HepG2 (cell line): ENCODE results near the gene PA2G4. TPM values are rescaled to one million over a fixed set of nuclear protein-coding genes. Genes with fewer than 3 reads are reported as not detected.

Experiments used
- ATAC-seq: fragments of 200-7000 bp; cut with Tn5 transposase; 3 replicates; pipeline ENCODE4 v1.9.1; 2020; ENCODE audit warnings: mild to moderate bottlenecking, moderate library complexity
- BruUV-seq: library from RNA; stranded (reverse); fragments of 400-500 nt; replicated peaks from 2 replicates; lab custom pipeline; 2021; lab: Mats Ljungman, UMichigan
- CTCF ChIA-PET: fragments of 300-600 bp; formaldehyde crosslinking; extraction: SDS; loops from one replicate; lab custom pipeline; 2021; ENCODE audit warnings: low total read pairs, inconsistent platforms, low intra/inter-chr PET ratio; lab: Yijun Ruan, JAX
- POLR2A ChIA-PET: fragments of 350-600 bp; sonication (Branson Sonifier 250); formaldehyde crosslinking; loops from one replicate; lab custom pipeline; 2020; ENCODE audit warnings: antibody characterized with exemption, inconsistent platforms; lab: Yijun Ruan, JAX
- DNase-seq: peaks from one replicate; pipeline ENCODE4 v3.0.0-alpha.2; 2015; ENCODE audit warnings: low spot score
- FAIRE-seq: peaks from 3 replicates; lab custom pipeline; 2011; peaks lifted over from hg19 to GRCh38; lab: Jason Lieb, UNC
- H2AFZ ChIP-seq: one replicate; pipeline ENCODE4 v1.6.1; 2011; ENCODE audit warnings: low read length, inconsistent platforms
- H3K27ac ChIP-seq: fragments of 300-600 bp; 3 replicates; pipeline ENCODE4 v1.8.0; 2011; ENCODE audit warnings: mixed run types, mild to moderate bottlenecking, mixed read lengths, low read length, inconsistent platforms; ENCODE audit not compliant: insufficient read depth; ENCODE audit errors: extremely low read length
- H3K27me3 ChIP-seq, 2 experiments: fragments of 200-600 bp in 1 of 2; 2 replicates in 1 of 2; 3 replicates in 1 of 2; pipeline versions ENCODE4 v1.6.0 to v1.8.0; 2011; ENCODE audit warnings: low read length in 2 of 2, mild to moderate bottlenecking in 2 of 2, moderate library complexity in 2 of 2, inconsistent platforms in 1 of 2; ENCODE audit not compliant: insufficient read depth in 2 of 2, control insufficient read depth in 1 of 2
- H3K36me3 ChIP-seq, 2 experiments: fragments of 200-600 bp in 1 of 2; replicated peaks in 1 of 2; 2 replicates in 1 of 2; 3 replicates in 1 of 2; pipeline versions ENCODE4 v1.5.1 to v1.8.0; 2011; ENCODE audit warnings: low read length in 2 of 2, inconsistent platforms in 1 of 2; ENCODE audit not compliant: insufficient read depth in 2 of 2, control insufficient read depth in 1 of 2
- H3K4me1 ChIP-seq: 2 replicates; pipeline ENCODE4 v1.5.1; 2012; ENCODE audit warnings: low read length, inconsistent platforms; ENCODE audit not compliant: insufficient read depth
- H3K4me2 ChIP-seq: 2 replicates; pipeline ENCODE4 v1.6.0; 2011; ENCODE audit warnings: low read depth, low read length, inconsistent platforms
- H3K4me3 ChIP-seq, 3 experiments: fragments of 200-600 bp in 1 of 3; sonication (generic), shearing (Covaris generic) in 1 of 3; replicated peaks in 1 of 3; 2 replicates each; pipeline ENCODE4 v1.5.1; 2011 to 2016; ENCODE audit warnings: low read length in 3 of 3, inconsistent platforms in 2 of 3, low read depth in 2 of 3, mild to moderate bottlenecking in 2 of 3, control low read depth in 1 of 3, mixed read lengths in 1 of 3; ENCODE audit not compliant: insufficient read depth in 1 of 3
- H3K79me2 ChIP-seq: one replicate; pipeline ENCODE4 v1.6.1; 2011; ENCODE audit warnings: low read length, inconsistent platforms; ENCODE audit not compliant: insufficient read depth
- H3K9ac ChIP-seq: 2 replicates; pipeline ENCODE4 v1.6.0; 2011; ENCODE audit warnings: mild to moderate bottlenecking, low read depth, low read length, inconsistent platforms; ENCODE audit not compliant: insufficient read depth
- H3K9me3 ChIP-seq: 2 replicates; pipeline ENCODE4 v1.5.1; 2012; ENCODE audit warnings: mild to moderate bottlenecking, low read length
- H4K20me1 ChIP-seq: 2 replicates; pipeline ENCODE4 v1.6.0; 2011; ENCODE audit warnings: inconsistent platforms, mild to moderate bottlenecking, low read length, moderate library complexity; ENCODE audit not compliant: insufficient read depth
- CEBPB ChIP-seq: IDR thresholded peaks from 2 replicates; pipeline ENCODE4 v1.6.1; 2011; ENCODE audit warnings: low read depth, low read length, improper control_type of control experiment, borderline replicate concordance
- EED ChIP-seq: sonication (generic); formaldehyde crosslinking; IDR thresholded peaks from 2 replicates; pipeline ENCODE4 v1.5.0; 2020; ENCODE audit warnings: mild to moderate bottlenecking, missing genetic modification reagents
- HIC2 ChIP-seq: sonication (generic); formaldehyde crosslinking; IDR thresholded peaks from 2 replicates; pipeline ENCODE4 v1.9.0; 2022; ENCODE audit warnings: low read depth, missing genetic modification reagents
- HMG20A ChIP-seq: IDR thresholded peaks from 2 replicates; pipeline ENCODE4 v1.6.1; 2016; ENCODE audit warnings: borderline replicate concordance
- HNRNPL ChIP-seq: fragments of 200-400 bp; formaldehyde crosslinking; IDR thresholded peaks from 2 replicates; pipeline ENCODE4 v1.6.1; 2017; ENCODE audit warnings: mild to moderate bottlenecking, low read depth, low read length
- KAT2B ChIP-seq: fragments of 150-350 bp; IDR thresholded peaks from 2 replicates; pipeline ENCODE4 v1.6.1; 2014; ENCODE audit warnings: low read depth, low read length, borderline replicate concordance
- KDM5A ChIP-seq: fragments of 200-600 bp; sonication (generic); IDR thresholded peaks from 2 replicates; pipeline ENCODE4 v1.7.0; 2018; ENCODE audit warnings: antibody characterized with exemption, mild to moderate bottlenecking, low read length, borderline replicate concordance
- KDM5B ChIP-seq: sonication (generic); formaldehyde crosslinking; IDR thresholded peaks from 2 replicates; pipeline ENCODE4 v1.4.0; 2020; ENCODE audit warnings: missing genetic modification reagents, mild to moderate bottlenecking, borderline replicate concordance
- MAFF ChIP-seq: IDR thresholded peaks from 2 replicates; pipeline ENCODE4 v1.6.1; 2011; ENCODE audit warnings: low read depth, low read length, improper control_type of control experiment
- MAFK ChIP-seq, 2 experiments: IDR thresholded peaks in 1 of 2; conservative IDR thresholded peaks in 1 of 2; 2 replicates each; pipeline ENCODE4 v1.6.1; 2011; ENCODE audit warnings: improper control_type of control experiment in 2 of 2, low read length in 2 of 2
- NFATC3 ChIP-seq: sonication (generic); formaldehyde crosslinking; IDR thresholded peaks from 2 replicates; pipeline ENCODE4 v1.5.1; 2020; ENCODE audit warnings: mild to moderate bottlenecking, missing genetic modification reagents
- NFYB ChIP-seq: sonication (generic); formaldehyde crosslinking; IDR thresholded peaks from 2 replicates; pipeline ENCODE4 v1.4.0; 2020; ENCODE audit warnings: missing genetic modification reagents
- NR2F6 ChIP-seq, 2 experiments: IDR thresholded peaks; 2 replicates each; pipeline ENCODE4 v1.6.1; 2016; ENCODE audit warnings: antibody characterized with exemption in 1 of 2, mild to moderate bottlenecking in 1 of 2
- RFX5 ChIP-seq: IDR thresholded peaks from 2 replicates; pipeline ENCODE4 v1.6.1; 2011; ENCODE audit warnings: low read depth, low read length, improper control_type of control experiment
- SNAPC2 ChIP-seq: sonication (generic); formaldehyde crosslinking; IDR thresholded peaks from 2 replicates; pipeline ENCODE4 v1.8.1; 2022; ENCODE audit warnings: mild to moderate bottlenecking, missing genetic modification reagents
- ZBTB38 ChIP-seq: sonication (generic); formaldehyde crosslinking; IDR thresholded peaks from 2 replicates; pipeline ENCODE4 v1.5.1; 2020; ENCODE audit warnings: mild to moderate bottlenecking, missing genetic modification reagents
- ZNF773 ChIP-seq: sonication (generic); formaldehyde crosslinking; IDR thresholded peaks from 2 replicates; pipeline ENCODE4 v1.4.0; 2020; ENCODE audit warnings: missing genetic modification reagents, borderline replicate concordance
- WGBS: methylation state at CpG from one replicate; pipeline ENCODE4 v1.1.6; 2017; ENCODE audit warnings: low lambda C conversion rate; 5-methylcytosine and 5-hydroxymethylcytosine counted together
- in situ Hi-C: cut with HindIII; loops from 2 replicates; pipeline ENCODE4 v1.10.0; 2017; ENCODE audit warnings: low pct_unique_long_range_greater_than_20kb; ENCODE audit not compliant: extremely low pct_ligation_motif_present
- intact Hi-C: fragments of 100-400 bp; cut with micrococcal nuclease; formaldehyde crosslinking; loops from one replicate; pipeline ENCODE4 v1.10.0; 2022; ENCODE audit not compliant: unreplicated experiment
- polyA plus RNA-seq, 8 experiments: library from polyadenylated mRNA; depleted of rRNA in 3 of 8; stranded (reverse) in 7 of 8; unstranded in 1 of 8; fragments of >200 nt; fragmentation: Illumina TruSeq in 4 of 8; extraction: Trizol in 4 of 8; gene quantifications; 2 replicates each; pipeline versions ENCODE4 v1.2.1 to v1.2.3, GENCODE V29; 2011 to 2016; ENCODE audit warnings: low read depth in 4 of 8, missing spikeins in 1 of 8, mixed read lengths in 1 of 8; ENCODE audit not compliant: insufficient read depth in 1 of 8
- total RNA-seq, 5 experiments: library from RNA; depleted of rRNA; stranded (reverse); fragments of >200 nt; fragmentation: Illumina TruSeq; extraction: Trizol; gene quantifications; 2 replicates each; pipeline ENCODE4 v1.2.3, GENCODE V29; 2016; ENCODE audit warnings: low read depth in 1 of 5

PA2G4 gene
- total and polyA plus RNA-seq, 2 of the 13 experiments (the other 11 are each of a cell fraction or from before 2014, with no cell fraction given): 147 to 240 TPM

GRCh38 chr12:56120158-56120846 lies 15.9 kb downstream of the PA2G4 start:
- no peak overlapping the region for H3K9ac ChIP-seq

GRCh38 chr12:56121204-56121870 lies 17.0 kb downstream of the PA2G4 start:
- Histone ChIP-seq H3K9me3 (no peaks in the 10 kb centered on the region), H3K4me3 (no peak overlapping the region), H3K9ac (no peak overlapping the region), H3K4me1 (peaks cover 77% of the 10 kb centered on the region), H3K79me2 (peaks cover 15% of the 10 kb centered on the region), H4K20me1 (no peaks in the 10 kb centered on the region), H3K36me3 (0 out of 5 replicates have a peak, but pooled peaks cover 0 to 4% of the 10 kb centered on the region in 2 experiments), H2AFZ (no peak overlapping the region), H3K4me2 (no peak overlapping the region), H3K27ac (peak overlapping the region; percentile 27), H3K27me3 (no peaks in the 10 kb centered on the region; a peak in 1 of 5 replicates)
- BruUV-seq: no TSS peak
- POLR2A ChIA-PET: interaction anchor here (1.0 to 1.2 kb wide), 2 partner anchors 18 to 39 kb away, joined by 3 read pairs; partner anchors contain the start of gene PA2G4
- WGBS: 74% methylated on average over 10 of the region's 11 CpGs
- DNase-seq (no peak), ATAC-seq (no peak), FAIRE-seq (no peak)
- TF ChIP-seq HIC2 (CRISPR knock-in tag): peak; percentile 52; the same call in 1 of the 2 replicates
- TF ChIP-seq KAT2B: no peak
- 0 out of 2 replicates have a peak, but pooled peaks have one; percentile 12 for TF ChIP-seq NFYB
- no peak for TF ChIP-seq NFATC3 (CRISPR knock-in tag)
- TF ChIP-seq ZNF773: no peak
- peak; percentile 24; the same call in 1 of the 2 replicates for TF ChIP-seq CEBPB
- TF ChIP-seq HNRNPL: 0 out of 2 replicates have a peak, but pooled peaks have one; percentile 54
- TF ChIP-seq NR2F6 (IDR thresholded peaks at IDR 0.05): no peak; the same call in 1 of the 2 replicates
- peak; percentile 13; the same call in 1 of the 2 replicates for TF ChIP-seq NR2F6 (CRISPR knock-in tag; IDR thresholded peaks at IDR 0.05)
- TF ChIP-seq EED (CRISPR knock-in tag): no peak
- no peak for TF ChIP-seq RFX5
- no peak for TF ChIP-seq HMG20A (CRISPR knock-in tag)
- TF ChIP-seq KDM5A: no peak
- no peak for TF ChIP-seq KDM5B (CRISPR knock-in tag)
- intact Hi-C loops: no loop called here
- CTCF ChIA-PET: no interaction called here
- in situ Hi-C loops: loop anchor here (5.0 kb wide), 1 partner anchor 36 kb away; the partner anchor contains the start of gene MYL6

More at GRCh38 chr12:56120158-56120846, 15.9 kb downstream of the PA2G4 start:
- Histone ChIP-seq H3K9me3 (no peaks in the 10 kb centered on the region), H3K27me3 (no peaks in the 10 kb centered on the region; a peak in 1 of 5 replicates), H3K4me3 (no peak overlapping the region), H3K27ac (peak overlapping the region; percentile 28), H3K4me1 (peaks cover 71% of the 10 kb centered on the region), H3K4me2 (no peak overlapping the region), H3K36me3 (0 out of 5 replicates have a peak, but pooled peaks cover 0 to 4% of the 10 kb centered on the region in 2 experiments), H2AFZ (no peak overlapping the region), H3K79me2 (peaks cover 15% of the 10 kb centered on the region), H4K20me1 (no peaks in the 10 kb centered on the region)
- FAIRE-seq (no peak), DNase-seq (no peak), ATAC-seq (no peak)
- BruUV-seq: no TSS peak
- in situ Hi-C loops: loop anchor here (5.0 kb wide), 1 partner anchor 37 kb away; the partner anchor contains the start of gene MYL6
- 95% methylated on average over 17 of the region's 17 CpGs for WGBS
- ChIA-PET CTCF (interaction anchor here (1.7 to 3.2 kb wide), 2 partner anchors 69 to 104 kb away, joined by 12 to 49 read pairs; partner anchors contain the start of genes NABP2 and SMARCC2), POLR2A (interaction anchor here (0.6 to 6.2 kb wide), 12 partner anchors 8 to 240 kb away, joined by 3 to 128 read pairs (median 6); partner anchors contain the start of genes ERBB3, ESYT1, MYL6 and PA2G4)
- intact Hi-C loops: no loop called here
- peak; percentile 31 to 57; a peak in 3 of 4 replicates for TF ChIP-seq MAFK (conservative IDR thresholded peaks at IDR 0.05 in 1 of 2, IDR thresholded peaks at IDR 0.05 in 1 of 2; ENCODE audit: low read length in 2 of 2)
- peak; percentile 13; the same call in 1 of the 2 replicates for TF ChIP-seq ZBTB38
- no peak for TF ChIP-seq SNAPC2 (CRISPR knock-in tag)
- peak; percentile 37; the same call in 1 of the 2 replicates for TF ChIP-seq MAFF
